Neuronal stem cell (in vitro differentiated cells): ENCODE data around the gene IL2RG.

Experiments
- DNase-seq: peaks from one replicate; pipeline ENCODE4 v3.0.0-alpha.2; 2013; ENCODE audit warnings: low spot score
- H2AFZ ChIP-seq: one replicate; pipeline ENCODE4 v1.6.1; 2013; ENCODE audit warnings: mild to moderate bottlenecking, low read length, inconsistent platforms
- H2AK5ac ChIP-seq: 2 replicates; pipeline ENCODE4 v1.6.1; 2013; ENCODE audit warnings: low read depth, mild to moderate bottlenecking, inconsistent platforms, low read length, moderate library complexity, mixed read lengths
- H2BK120ac ChIP-seq: 2 replicates; pipeline ENCODE4 v1.6.1; 2013; ENCODE audit warnings: low read depth, mild to moderate bottlenecking, inconsistent platforms, low read length, moderate library complexity, mixed read lengths
- H2BK12ac ChIP-seq: one replicate; pipeline ENCODE4 v1.6.1; 2013; ENCODE audit warnings: low read length, inconsistent platforms
- H2BK15ac ChIP-seq: 2 replicates; pipeline ENCODE4 v1.6.1; 2013; ENCODE audit warnings: mild to moderate bottlenecking, low read length, inconsistent platforms, mixed read lengths
- H2BK5ac ChIP-seq: one replicate; pipeline ENCODE4 v1.6.1; 2013; ENCODE audit warnings: inconsistent platforms, mild to moderate bottlenecking, low read length, moderate library complexity
- H3K14ac ChIP-seq: one replicate; pipeline ENCODE4 v1.6.1; 2013; ENCODE audit warnings: low read length, inconsistent platforms
- H3K18ac ChIP-seq: 2 replicates; pipeline ENCODE4 v1.6.1; 2013; ENCODE audit warnings: low read length, inconsistent platforms
- H3K23ac ChIP-seq: 2 replicates; pipeline ENCODE4 v1.6.1; 2013; ENCODE audit warnings: low read depth, mild to moderate bottlenecking, mixed read lengths, low read length, inconsistent platforms; ENCODE audit not compliant: poor library complexity
- H3K27ac ChIP-seq: replicated peaks from 3 replicates; pipeline ENCODE4 v1.5.1; 2013; ENCODE audit warnings: low read length, inconsistent platforms
- H3K27me3 ChIP-seq, 3 experiments: 2 replicates each; pipeline ENCODE4 v1.6.1; 2013; ENCODE audit warnings: low read length in 3 of 3, mild to moderate bottlenecking in 2 of 3, inconsistent platforms in 1 of 3, low read depth in 1 of 3, mixed read lengths in 1 of 3, moderate library complexity in 1 of 3; ENCODE audit not compliant: control insufficient read depth in 3 of 3, insufficient read depth in 3 of 3
- H3K36me3 ChIP-seq, 2 donors: replicated peaks in 1 of 2; 2 replicates each; pipeline ENCODE4 v1.6.1; 2013; ENCODE audit warnings: low read length in 2 of 2; ENCODE audit not compliant: control insufficient read depth in 2 of 2, insufficient read depth in 2 of 2
- H3K4ac ChIP-seq: 2 replicates; pipeline ENCODE4 v1.6.1; 2013; ENCODE audit warnings: inconsistent platforms, mild to moderate bottlenecking, low read length, moderate library complexity
- H3K4me1 ChIP-seq, 2 donors: 1 replicate in 1 of 2; 2 replicates in 1 of 2; pipeline ENCODE4 v1.6.1; 2013; ENCODE audit warnings: low read length in 2 of 2, low read depth in 1 of 2; ENCODE audit not compliant: control insufficient read depth in 2 of 2, insufficient read depth in 1 of 2
- H3K4me2 ChIP-seq: one replicate; pipeline ENCODE4 v1.6.1; 2013; ENCODE audit warnings: mild to moderate bottlenecking, low read length, inconsistent platforms; ENCODE audit not compliant: insufficient read depth, poor library complexity, severe bottlenecking
- H3K4me3 ChIP-seq, 2 donors: 2 replicates each; pipeline ENCODE4 v1.5.1; 2013; ENCODE audit warnings: low read length in 2 of 2, mild to moderate bottlenecking in 2 of 2, inconsistent platforms in 1 of 2, moderate library complexity in 1 of 2
- H3K79me1 ChIP-seq: one replicate; pipeline ENCODE4 v1.6.1; 2013; ENCODE audit warnings: low read depth, mild to moderate bottlenecking, inconsistent platforms, low read length, moderate library complexity
- H3K9ac ChIP-seq: one replicate; pipeline ENCODE4 v1.6.1; 2013; ENCODE audit warnings: mild to moderate bottlenecking, low read depth, low read length, inconsistent platforms; ENCODE audit not compliant: poor library complexity
- H3K9me3 ChIP-seq, 2 donors: replicated peaks in 1 of 2; 2 replicates each; pipeline versions ENCODE3 to v1.6.1; 2013; ENCODE audit warnings: low read length in 2 of 2, mild to moderate bottlenecking in 2 of 2, inconsistent platforms in 1 of 2, low read depth in 1 of 2, mixed read lengths in 1 of 2, moderate library complexity in 1 of 2; ENCODE audit not compliant: control insufficient read depth in 2 of 2, insufficient read depth in 1 of 2
- H4K8ac ChIP-seq: one replicate; pipeline ENCODE4 v1.6.1; 2013; ENCODE audit warnings: low read depth, mild to moderate bottlenecking, inconsistent platforms, low read length, moderate library complexity
- H4K91ac ChIP-seq: one replicate; pipeline ENCODE4 v1.6.1; 2013; ENCODE audit warnings: low read length, low read depth, mild to moderate bottlenecking, inconsistent platforms; ENCODE audit not compliant: poor library complexity
- WGBS, 2 donors: extraction: QIAGEN DNeasy Blood & Tissue Kit; methylation state at CpG; one replicate each; pipeline ENCODE4 v1.1.7; 2013; ENCODE audit warnings: missing lambda C conversion rate in 2 of 2, mixed read lengths in 1 of 2; ENCODE audit not compliant: insufficient read length in 2 of 2, insufficient replicate concordance in 1 of 2; ENCODE audit errors: extremely low coverage in 2 of 2; 5-methylcytosine and 5-hydroxymethylcytosine counted together

Gene IL2RG

DNA sequence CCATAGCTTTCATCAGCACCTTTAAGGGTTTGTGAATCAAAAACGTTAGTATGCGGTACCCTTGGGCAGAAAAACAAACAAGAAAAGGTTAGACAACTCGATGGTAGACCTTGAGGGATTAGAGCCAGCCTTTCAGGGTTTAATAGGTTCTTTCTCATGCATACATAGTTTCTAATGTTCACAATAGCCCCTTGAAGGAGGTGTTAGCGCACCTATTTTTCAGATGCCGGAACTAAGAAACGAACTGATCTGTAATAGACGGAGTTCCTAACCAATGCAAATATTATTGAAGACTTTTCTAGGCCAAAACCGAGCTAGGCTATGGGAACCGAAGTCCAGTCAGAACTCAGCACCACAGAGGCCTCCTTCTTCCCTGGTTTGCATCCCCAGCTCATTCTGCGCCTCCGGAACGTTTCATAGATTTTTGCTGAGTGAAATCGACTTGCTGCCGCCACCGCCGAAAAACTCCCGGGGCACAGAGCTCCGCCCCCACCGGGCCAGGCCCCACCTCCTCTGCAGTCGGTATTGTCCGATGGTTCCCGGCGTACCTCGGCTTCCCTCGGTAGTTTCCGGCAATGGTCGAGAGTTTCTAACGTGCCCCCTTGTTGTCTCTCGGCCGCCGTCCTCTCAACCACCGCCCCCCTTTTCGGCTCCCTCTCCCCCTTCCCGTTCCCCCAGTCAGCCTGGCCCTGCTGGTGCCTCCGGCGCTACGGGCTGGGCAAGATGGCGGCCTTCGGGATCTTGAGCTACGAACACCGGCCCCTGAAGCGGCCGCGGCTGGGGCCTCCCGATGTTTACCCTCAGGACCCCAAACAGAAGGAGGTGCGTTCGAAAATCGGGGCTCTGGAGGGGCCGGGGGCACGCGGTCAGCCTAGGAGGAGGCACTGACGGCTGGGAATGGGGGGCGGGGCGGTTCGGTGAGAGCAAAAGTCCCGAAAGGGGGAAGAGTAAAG is 6.9 kb upstream of the IL2RG start, which contains the start of gene MED12:
MED12 (plus strand) TSS at position 565 of the 953 bp plus-strand sequence; CDS start at position 724, 159 bp downstream.
- H2BK5ac ChIP-seq = no peak within 1 kb of the TSS
- H3K36me3 ChIP-seq = peaks cover 22 to 37% of the 10 kb centered on the region in 2 donors
- H3K23ac ChIP-seq = no peak within 1 kb of the TSS
- H3K4me2 ChIP-seq = peak within 1 kb of the TSS; percentile 54
- no peak within 1 kb of the TSS for H2AK5ac ChIP-seq
- no peak within 1 kb of the TSS for H3K4ac ChIP-seq
- no peak within 1 kb of the TSS for H3K14ac ChIP-seq
- H2AFZ ChIP-seq = peak within 1 kb of the TSS; percentile 93
- H3K27ac ChIP-seq = peak within 1 kb of the TSS; percentile 46
- H3K9ac ChIP-seq = peak within 1 kb of the TSS; percentile 81
- H3K79me1 ChIP-seq = peaks cover 2% of the 10 kb centered on the region
- H3K18ac ChIP-seq = peak within 1 kb of the TSS; percentile 90
- H2BK12ac ChIP-seq = no peak within 1 kb of the TSS
- H3K4me3 ChIP-seq = peak within 1 kb of the TSS; percentile 64 to 87
- peaks cover 3 to 5% of the 10 kb centered on the region in 2 donors for H3K4me1 ChIP-seq
- no CpG with 5 or more reads among the region's 56 CpGs for WGBS, 2 donors
- H3K27me3 ChIP-seq = no peaks in the 10 kb centered on the region
- H3K9me3 ChIP-seq = no peaks in the 10 kb centered on the region
- H4K91ac ChIP-seq = no peak within 1 kb of the TSS
- no peak within 1 kb of the TSS for H2BK120ac ChIP-seq
- peak; percentile 77 for DNase-seq
- no peak within 1 kb of the TSS for H4K8ac ChIP-seq
- H2BK15ac ChIP-seq = no peak within 1 kb of the TSS

- Histone ChIP-seq H3K36me3 (peaks cover 13 to 27% of the 10 kb centered on the region in 2 donors), H2AK5ac (no peak overlapping the region), H3K9me3 (no peaks in the 10 kb centered on the region), H4K91ac (no peak overlapping the region), H2BK120ac (no peak overlapping the region), H3K14ac (no peak overlapping the region), H3K27ac (no peak overlapping the region), H3K4me3 (no peak overlapping the region), H3K23ac (no peak overlapping the region), H3K4me1 (peaks cover 3 to 5% of the 10 kb centered on the region in 2 donors), H3K4me2 (no peak overlapping the region), H3K27me3 (no peaks in the 10 kb centered on the region), H3K9ac (no peak overlapping the region), H3K18ac (no peak overlapping the region), H2AFZ (no peak overlapping the region), H3K4ac (no peak overlapping the region), H2BK15ac (no peak overlapping the region), H2BK5ac (no peak overlapping the region), H4K8ac (no peak overlapping the region), H2BK12ac (no peak overlapping the region), H3K79me1 (peaks cover 2% of the 10 kb centered on the region)
- DNase-seq = no peak
- WGBS, 2 donors = no CpG with 5 or more reads among the region's 10 CpGs
Observed at GRCh38 chrX:71117358-71117757, 6.0 kb upstream of the IL2RG start.

DNA sequence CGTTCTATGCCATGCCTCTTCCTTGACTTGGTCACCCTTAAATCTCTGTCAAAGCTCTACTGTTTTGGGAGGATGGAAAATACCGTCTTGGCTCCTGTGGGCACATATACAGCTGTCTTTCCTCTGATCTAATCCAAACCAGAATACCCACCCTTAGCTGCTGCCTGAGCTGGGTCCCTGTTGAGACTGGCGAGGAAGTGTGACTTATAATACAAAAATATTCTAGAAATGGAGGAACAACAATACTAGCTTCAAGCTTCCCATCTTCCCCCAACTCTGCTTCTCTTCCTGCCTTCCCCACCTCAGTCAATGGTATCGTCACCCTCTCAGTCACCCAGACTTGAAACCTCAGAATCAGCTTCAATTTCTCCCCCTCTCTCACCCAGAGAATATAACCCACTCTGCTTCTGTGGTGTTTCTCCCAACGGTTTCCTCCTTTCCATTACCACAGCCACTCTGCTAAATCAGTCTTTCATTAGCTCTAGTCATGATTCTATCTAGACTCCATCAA is 599 bp upstream of the IL2RG start:
- no peak overlapping the region for H2AFZ ChIP-seq
- no peak overlapping the region for H3K4me3 ChIP-seq
- H3K36me3 ChIP-seq = no peaks in the 10 kb centered on the region
- no peak overlapping the region for H2BK5ac ChIP-seq
- H4K8ac ChIP-seq = no peak overlapping the region
- WGBS, 2 donors = no CpG with 5 or more reads among the region's 5 CpGs
- peaks cover 0 to 15% (median 0%) of the 10 kb centered on the region in 3 experiments for H3K27me3 ChIP-seq
- no peaks in the 10 kb centered on the region for H3K9me3 ChIP-seq
- H3K79me1 ChIP-seq = no peaks in the 10 kb centered on the region
- H2BK15ac ChIP-seq = no peak overlapping the region
- H2BK120ac ChIP-seq = no peak overlapping the region
- no peak overlapping the region for H3K4me2 ChIP-seq
- no peak overlapping the region for H2AK5ac ChIP-seq
- DNase-seq = no peak
- no peak overlapping the region for H3K4ac ChIP-seq
- H3K9ac ChIP-seq = no peak overlapping the region
- no peak overlapping the region for H2BK12ac ChIP-seq
- no peak overlapping the region for H4K91ac ChIP-seq
- no peak overlapping the region for H3K14ac ChIP-seq
- peaks cover 0 to 2% of the 10 kb centered on the region in 2 donors for H3K4me1 ChIP-seq
- H3K27ac ChIP-seq = no peak overlapping the region
- H3K18ac ChIP-seq = no peak overlapping the region
- no peak overlapping the region for H3K23ac ChIP-seq

DNA sequence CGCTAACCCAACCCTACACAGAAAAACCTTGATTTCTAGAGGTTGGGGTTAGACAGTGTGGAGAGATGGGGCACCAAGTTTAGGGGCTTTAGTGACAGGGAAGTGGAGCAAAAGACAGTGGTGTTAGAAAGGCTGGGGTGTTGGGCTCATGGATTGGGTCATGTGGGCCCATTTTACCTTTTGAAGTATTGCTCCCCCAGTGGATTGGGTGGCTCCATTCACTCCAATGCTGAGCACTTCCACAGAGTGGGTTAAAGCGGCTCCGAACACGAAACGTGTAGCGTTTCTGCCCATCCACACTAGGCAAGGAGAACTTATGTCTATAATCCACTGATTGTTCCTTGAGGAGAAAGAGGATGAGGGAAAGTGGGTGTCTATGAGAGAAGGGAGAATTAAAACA is 2.3 kb downstream of the IL2RG start:
- Histone ChIP-seq H2AFZ (no peak overlapping the region), H3K23ac (no peak overlapping the region), H3K18ac (no peak overlapping the region), H4K8ac (no peak overlapping the region), H3K4me2 (no peak overlapping the region), H3K4ac (no peak overlapping the region), H3K36me3 (no peaks in the 10 kb centered on the region), H3K4me3 (no peak overlapping the region), H3K4me1 (peaks cover 4 to 8% of the 10 kb centered on the region in 2 donors), H2AK5ac (no peak overlapping the region), H3K27me3 (peaks cover 0 to 15% (median 0%) of the 10 kb centered on the region in 3 experiments), H3K9me3 (no peaks in the 10 kb centered on the region), H2BK120ac (no peak overlapping the region), H4K91ac (no peak overlapping the region), H3K9ac (no peak overlapping the region), H3K79me1 (no peaks in the 10 kb centered on the region), H2BK5ac (no peak overlapping the region), H2BK15ac (no peak overlapping the region), H3K14ac (no peak overlapping the region), H2BK12ac (no peak overlapping the region), H3K27ac (no peak overlapping the region)
- no peak for DNase-seq
- 100% methylated on average over 1 of the region's 6 CpGs; no CpG with 5 or more reads in 1 of the 2 donors for WGBS, 2 donors
